ENCODE measurements around the gene MRPL37. TPM values are rescaled to one million over a fixed set of nuclear protein-coding genes. Genes with fewer than 3 reads are reported as not detected.

Gene MRPL37
- total RNA-seq, 1 experiment from 2014 or later = 142 TPM

DNA sequence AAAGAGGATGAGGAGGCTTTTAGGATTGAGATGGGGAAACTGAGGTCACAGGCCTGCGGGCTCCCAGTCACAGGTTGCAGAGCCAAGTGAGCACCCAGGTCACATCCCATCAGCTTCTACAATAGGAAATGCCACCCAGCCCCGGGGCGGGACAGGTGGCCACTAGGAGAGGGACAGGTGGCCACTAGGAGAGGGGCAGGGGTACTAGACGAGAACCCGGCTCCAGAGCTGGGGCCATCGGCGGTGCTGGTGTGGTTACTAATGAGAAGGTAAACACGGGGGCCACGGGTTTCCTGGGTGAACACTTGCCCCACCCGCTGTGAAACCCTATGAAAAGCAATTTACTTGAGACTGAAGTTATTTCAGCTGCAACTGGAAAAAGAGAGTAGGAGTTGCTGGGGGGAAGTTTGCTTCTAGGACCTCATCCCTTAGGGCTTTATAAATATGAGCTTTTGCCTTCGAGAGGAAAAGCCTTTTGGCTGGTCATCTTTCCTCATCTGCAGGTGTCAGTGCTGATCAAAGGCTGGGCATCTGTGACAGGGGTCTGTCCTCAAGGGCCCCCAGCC lies 52.5 kb downstream of the MRPL37 start:
- DNase-seq (ENCODE audit: low read depth) = no peak
- in situ Hi-C loops (cut with HindIII; ENCODE audit: low pct_unique_long_range_greater_than_20kb, low sequenced_read_pairs) = no loop called here

DNA sequence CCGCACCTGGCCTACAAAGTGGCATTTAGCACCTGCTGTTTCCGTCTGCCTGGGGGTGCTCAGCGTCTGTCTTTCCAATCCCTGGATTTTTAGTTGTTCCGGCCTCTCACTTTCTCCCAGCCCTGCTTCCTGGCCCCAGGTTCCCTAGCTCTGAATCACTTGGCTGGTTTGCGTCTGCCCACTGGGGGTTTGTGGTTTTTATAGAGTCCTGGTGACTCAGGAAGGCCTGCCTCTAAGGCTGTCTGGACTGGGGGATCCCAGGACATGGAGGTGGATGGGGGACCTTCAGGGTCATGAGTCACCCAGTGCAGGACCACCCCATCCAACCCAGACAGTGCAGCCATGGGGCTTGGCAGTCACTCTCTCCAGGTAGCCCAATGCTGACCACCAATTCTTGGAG lies 53.5 kb downstream of the MRPL37 start:
- in situ Hi-C loops (cut with HindIII; ENCODE audit: low pct_unique_long_range_greater_than_20kb, low sequenced_read_pairs) = no loop called here
- DNase-seq (ENCODE audit: low read depth) = peak; percentile 68

DNA sequence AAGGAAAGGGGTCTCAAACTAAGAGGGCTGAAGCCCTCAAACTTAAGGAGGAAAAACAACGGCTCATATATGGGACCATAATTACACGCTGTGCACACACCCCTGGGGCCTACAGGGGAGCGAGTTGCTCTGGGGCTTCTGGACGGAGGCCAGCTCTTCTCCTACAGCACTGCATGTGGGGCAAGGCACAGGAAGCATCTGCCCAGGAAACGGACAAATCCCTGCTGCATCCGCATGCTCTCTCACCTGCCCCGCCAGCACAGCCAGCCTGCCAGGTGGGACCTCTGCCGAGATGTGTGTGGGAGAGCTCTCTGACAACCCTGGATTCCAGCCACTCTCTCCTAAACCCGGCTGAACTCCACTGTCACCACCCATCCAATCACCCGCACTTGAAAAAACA lies 54.1 kb downstream of the MRPL37 start:
- DNase-seq (ENCODE audit: low read depth) = no peak
- in situ Hi-C loops (cut with HindIII; ENCODE audit: low pct_unique_long_range_greater_than_20kb, low sequenced_read_pairs) = no loop called here

DNA sequence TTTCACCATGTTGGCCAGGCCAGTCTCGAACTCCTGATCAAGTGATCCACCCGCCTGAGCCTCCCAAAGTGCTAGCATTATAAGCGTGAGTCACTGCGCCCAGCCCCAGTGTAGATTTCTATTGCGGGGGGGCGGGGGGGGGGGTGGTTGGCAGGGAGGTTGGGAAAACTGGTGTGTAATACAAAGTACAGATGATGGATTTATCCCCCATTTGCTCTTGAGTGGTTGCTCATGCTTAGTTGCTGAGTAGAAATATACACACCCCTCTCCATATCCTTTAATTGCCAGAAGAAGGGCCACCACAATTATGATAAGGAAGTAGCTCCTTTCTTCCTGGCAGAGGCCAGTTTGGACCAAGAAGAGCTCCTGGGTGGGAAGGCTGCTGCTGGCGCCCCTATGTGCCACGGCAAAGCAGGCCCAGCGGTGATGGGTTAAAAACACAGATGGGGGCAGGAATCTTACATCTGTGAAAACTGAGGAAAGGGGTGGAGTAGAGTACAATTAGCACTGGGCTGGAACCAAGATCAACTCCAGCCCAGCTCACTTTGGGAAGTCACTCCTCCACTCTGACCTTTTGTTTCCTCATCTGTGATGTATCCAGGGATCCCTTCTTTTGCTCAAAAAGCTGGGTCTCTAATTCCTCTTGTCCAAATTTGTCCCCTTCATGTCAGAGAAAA lies 55.2 kb downstream of the MRPL37 start:
- DNase-seq (ENCODE audit: low read depth) = no peak
- in situ Hi-C loops (cut with HindIII; ENCODE audit: low pct_unique_long_range_greater_than_20kb, low sequenced_read_pairs) = no loop called here

DNA sequence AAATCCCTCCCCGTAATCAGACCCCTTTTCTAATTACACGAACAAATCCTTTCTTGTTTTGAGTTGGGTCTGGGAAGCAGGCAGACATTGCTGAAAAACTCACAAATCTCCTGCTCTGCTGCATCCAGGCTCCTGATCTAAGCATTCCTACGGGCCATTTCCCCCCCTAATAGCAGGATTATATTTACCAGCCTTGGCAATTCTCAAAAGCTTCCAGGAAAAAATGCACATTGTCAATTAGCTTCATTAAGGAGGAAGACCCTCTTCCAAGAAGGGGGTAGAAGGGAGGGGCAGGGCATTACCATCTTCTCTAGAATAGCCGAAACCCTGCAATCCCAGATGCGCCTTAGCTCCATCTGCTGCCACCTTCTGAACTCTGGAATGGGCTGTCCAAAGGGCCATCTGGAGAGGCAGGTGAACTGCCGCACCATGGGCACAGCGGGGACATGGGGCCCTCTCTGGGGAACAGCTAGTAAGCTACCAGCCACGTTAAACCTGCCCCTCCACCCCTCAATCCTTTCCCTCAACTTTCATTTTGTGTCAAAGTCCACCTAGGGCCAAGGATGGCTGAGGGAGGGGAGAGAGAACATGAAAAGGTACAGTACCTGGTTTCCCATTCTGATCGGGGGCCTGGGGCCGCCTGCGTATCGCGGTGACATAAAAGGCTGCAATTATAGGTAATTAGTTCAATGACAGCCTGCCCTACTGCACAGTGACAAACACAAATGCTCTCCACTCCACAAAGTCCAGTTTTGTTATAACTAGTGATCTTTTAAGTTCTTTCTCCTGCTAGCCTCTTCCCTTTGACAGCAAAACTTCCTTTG lies 56.8 kb downstream of the MRPL37 start:
- DNase-seq (ENCODE audit: low read depth) = no peak
- in situ Hi-C loops (cut with HindIII; ENCODE audit: low pct_unique_long_range_greater_than_20kb, low sequenced_read_pairs) = no loop called here

DNA sequence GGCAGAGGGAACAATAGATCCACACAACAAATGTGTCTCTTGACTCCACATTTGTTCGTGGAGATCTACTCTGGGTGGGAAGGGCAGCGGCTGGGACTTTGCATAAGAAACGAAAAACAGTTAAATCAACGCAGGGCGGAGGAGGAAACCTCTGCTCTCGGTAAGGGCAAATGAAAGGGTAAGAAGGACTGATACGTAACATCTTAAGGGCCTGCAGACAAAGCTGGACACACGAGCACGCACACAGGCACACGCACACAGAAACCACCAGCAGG lies 57.3 kb downstream of the MRPL37 start:
- DNase-seq (ENCODE audit: low read depth) = no peak
- in situ Hi-C loops (cut with HindIII; ENCODE audit: low pct_unique_long_range_greater_than_20kb, low sequenced_read_pairs) = no loop called here

DNA sequence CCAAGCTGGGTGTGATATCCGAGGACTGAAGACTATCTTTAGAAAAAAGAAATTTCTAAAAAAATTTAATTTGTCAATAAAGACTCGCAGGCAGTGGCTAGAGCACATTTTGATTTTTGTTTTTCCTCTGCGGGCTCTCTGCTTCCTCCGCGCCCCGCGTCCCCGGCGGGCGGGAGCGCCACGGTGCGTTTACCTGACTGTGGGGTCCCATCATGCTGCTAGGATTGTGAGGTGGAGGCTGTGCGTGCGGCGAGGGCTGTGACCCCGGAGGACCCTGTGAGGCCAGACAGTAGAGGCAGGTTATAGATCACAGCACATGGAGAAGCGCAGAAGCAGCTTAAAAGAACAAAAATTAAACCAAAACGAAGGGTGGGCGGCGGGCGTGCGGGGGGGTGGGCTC lies 57.9 kb downstream of the MRPL37 start:
- in situ Hi-C loops (cut with HindIII; ENCODE audit: low pct_unique_long_range_greater_than_20kb, low sequenced_read_pairs) = no loop called here
- no peak for DNase-seq (ENCODE audit: low read depth)

DNA sequence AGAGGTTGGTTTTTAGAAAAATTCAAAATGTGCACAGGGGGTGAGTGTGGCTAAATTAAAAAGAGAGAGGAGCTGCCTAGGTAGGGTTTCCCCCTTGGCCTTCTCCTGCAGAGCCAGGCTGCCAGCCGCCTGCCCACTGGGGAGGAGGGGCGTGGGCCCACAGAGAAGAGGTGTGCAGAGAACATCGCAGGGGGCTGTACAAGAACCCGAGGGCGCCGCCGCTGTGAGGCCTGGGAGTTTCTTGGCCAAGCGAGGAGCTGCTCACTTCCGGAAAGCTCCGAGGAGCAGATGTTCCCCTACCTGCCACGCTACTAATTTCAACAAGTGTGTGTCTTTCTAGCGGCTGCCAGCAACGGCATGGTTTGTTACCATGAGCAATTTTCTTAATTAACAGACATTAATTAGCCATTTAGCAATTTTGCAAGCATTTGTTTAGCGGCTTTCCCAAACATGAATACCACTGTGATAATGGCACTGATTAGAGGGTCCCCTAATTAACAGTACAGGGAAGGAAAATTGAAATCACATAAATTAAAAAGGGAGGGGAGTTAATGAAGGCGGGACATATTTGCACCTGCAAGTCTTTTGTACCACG lies 59.7 kb downstream of the MRPL37 start:
- in situ Hi-C loops (cut with HindIII; ENCODE audit: low pct_unique_long_range_greater_than_20kb, low sequenced_read_pairs) = no loop called here
- no peak for DNase-seq (ENCODE audit: low read depth)

DNA sequence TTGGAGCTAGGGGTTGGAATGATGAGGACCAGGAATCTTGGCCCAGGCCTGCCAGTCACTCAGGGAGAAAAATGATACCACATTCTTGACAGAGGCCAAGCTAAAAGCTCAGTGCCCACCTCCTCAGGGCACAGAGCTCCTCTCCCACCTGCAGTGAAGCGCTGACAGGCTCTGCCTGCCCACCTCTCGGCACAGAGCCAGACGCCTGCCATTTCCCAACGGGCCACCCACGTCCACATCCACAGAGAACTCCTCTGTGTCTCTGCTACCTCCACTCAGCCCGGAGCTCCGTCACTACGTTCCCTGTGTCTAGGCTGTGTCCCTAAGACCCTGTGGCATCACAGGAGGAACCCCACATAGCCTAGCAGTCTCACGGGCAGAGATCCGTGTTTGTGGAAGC lies 60.8 kb downstream of the MRPL37 start:
- no peak for DNase-seq (ENCODE audit: low read depth)
- in situ Hi-C loops (cut with HindIII; ENCODE audit: low pct_unique_long_range_greater_than_20kb, low sequenced_read_pairs) = no loop called here

DNA sequence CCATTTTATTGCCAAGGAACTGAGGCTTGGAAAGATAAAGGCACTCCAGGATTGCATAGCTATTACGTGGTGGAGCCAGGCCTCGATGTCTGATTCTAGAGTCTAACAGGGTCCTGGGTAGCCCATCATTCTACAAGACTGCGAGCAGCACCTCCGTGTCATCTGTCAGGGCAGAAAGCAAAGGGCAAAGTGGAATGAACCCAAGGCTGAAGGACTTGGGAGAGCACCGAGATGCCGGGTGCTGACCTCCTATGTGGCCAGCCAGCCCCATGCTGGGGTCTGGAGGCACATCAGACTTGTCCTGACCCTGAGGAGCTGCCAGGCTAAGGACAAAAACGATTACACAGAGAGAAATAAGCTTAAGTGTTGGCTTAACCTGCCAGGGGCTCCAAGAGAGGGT lies 62.3 kb downstream of the MRPL37 start:
- in situ Hi-C loops (cut with HindIII; ENCODE audit: low pct_unique_long_range_greater_than_20kb, low sequenced_read_pairs) = no loop called here
- no peak for DNase-seq (ENCODE audit: low read depth)

DNA sequence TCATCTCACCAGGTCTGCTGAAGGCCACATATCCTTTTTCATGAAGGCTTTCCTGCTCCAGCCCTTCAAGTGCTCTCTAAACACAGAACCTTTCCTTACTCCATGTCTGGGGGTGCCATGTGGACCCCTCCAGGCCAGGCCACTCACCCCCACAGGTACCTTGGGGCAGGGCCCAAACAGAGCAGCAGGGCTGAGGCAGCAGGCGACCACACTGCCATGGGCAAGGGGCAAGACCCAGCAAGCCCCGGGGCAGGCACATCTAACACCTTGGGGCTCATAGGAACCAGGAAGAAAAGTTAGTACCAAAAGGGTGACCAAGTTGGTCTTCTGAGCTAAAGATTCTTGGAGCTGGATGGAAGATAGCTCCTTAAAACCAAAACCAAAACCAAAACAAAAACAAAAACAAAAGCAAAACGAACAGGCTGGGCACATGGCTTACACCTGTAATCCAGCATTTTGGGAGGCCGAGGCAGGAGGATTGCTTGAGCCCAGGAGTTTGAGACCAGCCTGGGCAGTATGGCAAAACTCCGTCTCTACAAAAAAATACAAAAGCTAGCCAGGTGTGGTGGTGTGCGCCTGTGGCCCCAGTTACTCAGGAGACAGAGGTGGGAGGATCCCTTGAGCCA lies 63.7 kb downstream of the MRPL37 start:
- no peak for DNase-seq (ENCODE audit: low read depth)
- in situ Hi-C loops (cut with HindIII; ENCODE audit: low pct_unique_long_range_greater_than_20kb, low sequenced_read_pairs) = no loop called here

DNA sequence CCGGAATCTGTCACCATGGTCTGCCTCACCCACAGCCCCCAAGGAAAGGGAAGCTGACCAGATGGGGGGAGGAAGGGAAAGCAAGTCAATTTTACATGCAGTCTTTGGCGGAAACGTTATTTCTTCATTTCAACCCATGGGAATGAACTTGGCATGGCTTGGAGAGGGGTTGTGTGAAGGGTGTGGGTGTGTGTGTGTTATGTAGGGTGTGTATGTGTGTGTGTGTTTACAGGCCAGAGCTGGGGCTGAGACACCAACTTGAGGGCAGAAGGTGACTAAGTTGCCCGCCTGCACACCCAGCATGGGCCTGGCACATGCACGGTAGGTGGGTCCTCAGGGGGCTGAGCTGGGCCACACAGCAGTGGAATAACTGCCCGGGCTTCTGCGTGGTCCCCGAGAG lies 65.2 kb downstream of the MRPL37 start:
- in situ Hi-C loops (cut with HindIII; ENCODE audit: low pct_unique_long_range_greater_than_20kb, low sequenced_read_pairs) = no loop called here
- no peak for DNase-seq (ENCODE audit: low read depth)

DNA sequence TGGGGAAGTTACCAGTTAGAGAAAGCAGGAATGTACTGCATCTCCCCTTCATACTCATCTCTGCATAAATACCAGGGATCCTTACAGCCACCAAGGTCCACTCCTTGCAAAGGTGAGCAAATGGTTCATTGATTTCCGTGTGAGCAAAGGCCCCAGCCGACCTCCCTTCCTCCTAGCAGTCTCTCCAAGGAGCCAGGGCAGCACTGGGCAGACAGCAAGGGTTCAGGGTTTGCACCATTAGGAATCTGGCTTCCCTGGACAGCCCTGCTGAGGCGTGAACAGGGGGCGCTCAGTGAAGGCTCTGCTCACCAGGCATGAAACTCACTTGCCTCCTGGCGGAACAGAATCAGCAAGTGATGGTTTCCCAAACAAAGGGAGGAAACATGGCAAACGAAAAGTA lies 65.7 kb downstream of the MRPL37 start:
- DNase-seq (ENCODE audit: low read depth) = no peak
- in situ Hi-C loops (cut with HindIII; ENCODE audit: low pct_unique_long_range_greater_than_20kb, low sequenced_read_pairs) = no loop called here

DNA sequence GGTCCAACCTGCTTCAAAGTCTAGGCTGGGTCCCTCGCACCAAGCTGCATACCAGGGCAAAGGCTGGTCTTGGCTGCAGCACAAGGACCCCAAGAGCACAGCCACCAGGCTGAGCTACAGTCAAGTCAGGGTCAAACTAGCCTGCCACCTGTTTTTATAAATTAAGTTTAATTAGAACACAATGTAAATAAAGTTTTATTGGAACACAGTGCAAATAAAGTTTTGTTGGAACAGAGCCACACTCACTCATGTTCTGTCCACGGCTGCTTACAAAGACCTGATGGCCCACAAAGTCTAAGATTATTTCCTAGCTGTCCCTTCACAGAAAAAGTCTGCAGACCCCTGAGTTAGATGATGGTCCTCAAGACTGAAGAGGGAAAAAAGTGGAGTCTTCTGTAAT lies 66.2 kb downstream of the MRPL37 start:
- in situ Hi-C loops (cut with HindIII; ENCODE audit: low pct_unique_long_range_greater_than_20kb, low sequenced_read_pairs) = no loop called here
- no peak for DNase-seq (ENCODE audit: low read depth)

DNA sequence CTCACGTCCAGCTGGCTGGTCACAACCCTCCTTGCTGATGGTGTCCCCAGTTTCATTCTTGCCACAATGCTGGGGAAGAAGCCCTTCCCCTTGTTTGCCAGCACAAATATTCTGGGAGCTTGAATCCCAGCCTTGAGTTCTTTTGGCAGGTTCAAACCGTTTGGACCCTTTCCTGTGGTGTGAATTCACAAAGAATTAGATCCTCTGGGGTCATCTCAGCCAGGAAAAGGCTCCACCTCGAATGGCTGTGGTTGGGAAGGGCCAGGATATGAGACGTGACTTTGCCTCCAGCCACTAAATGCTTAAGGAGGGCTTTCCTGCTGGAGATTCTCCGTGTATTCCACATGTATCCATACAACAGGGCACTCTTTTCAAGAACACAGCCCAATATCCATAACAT lies 66.9 kb downstream of the MRPL37 start:
- in situ Hi-C loops (cut with HindIII; ENCODE audit: low pct_unique_long_range_greater_than_20kb, low sequenced_read_pairs) = no loop called here
- DNase-seq (ENCODE audit: low read depth) = no peak

Other genes with a start within 250 kb of the MRPL37 start
- not detected in 2 replicates for gene LDLRAD1, start 182.0 kb upstream of the MRPL37 start, total RNA-seq (2014; rRNA removed; shearing (Covaris generic); ENCODE audit: low replicate concordance)
- 109 and 146 TPM in 2 replicates for gene TMEM59, start 147.0 kb upstream of the MRPL37 start, total RNA-seq (2014; rRNA removed; shearing (Covaris generic); ENCODE audit: low replicate concordance)
- gene TCEANC2, start 146.6 kb upstream of the MRPL37 start, total RNA-seq (2014; rRNA removed; shearing (Covaris generic); ENCODE audit: low replicate concordance) = 2.3 and 5.9 TPM in 2 replicates
- not detected in 2 replicates for gene CDCP2, start 47.2 kb upstream of the MRPL37 start, total RNA-seq (2014; rRNA removed; shearing (Covaris generic); ENCODE audit: low replicate concordance)
- 3.6 and 3.8 TPM in 2 replicates for gene CYB5RL, start 137 bp upstream of the MRPL37 start, total RNA-seq (2014; rRNA removed; shearing (Covaris generic); ENCODE audit: low replicate concordance)
- 8.2 and 14.4 TPM in 2 replicates for gene SSBP3, start 206.2 kb downstream of the MRPL37 start, total RNA-seq (2014; rRNA removed; shearing (Covaris generic); ENCODE audit: low replicate concordance)

All from Caki2 (cell line).